Activated T-cell treated with anti-CD3 and anti-CD28 coated beads, Interleukin-2, amount 50 U/mL, for 48 hours (primary cell): ENCODE measurements around the gene CELSR1.

Source experiments
- DNase-seq, 2 experiments: peaks; one replicate each; pipeline ENCODE4 v3.0.0-alpha.2; 2020

The CELSR1 gene

DNA sequence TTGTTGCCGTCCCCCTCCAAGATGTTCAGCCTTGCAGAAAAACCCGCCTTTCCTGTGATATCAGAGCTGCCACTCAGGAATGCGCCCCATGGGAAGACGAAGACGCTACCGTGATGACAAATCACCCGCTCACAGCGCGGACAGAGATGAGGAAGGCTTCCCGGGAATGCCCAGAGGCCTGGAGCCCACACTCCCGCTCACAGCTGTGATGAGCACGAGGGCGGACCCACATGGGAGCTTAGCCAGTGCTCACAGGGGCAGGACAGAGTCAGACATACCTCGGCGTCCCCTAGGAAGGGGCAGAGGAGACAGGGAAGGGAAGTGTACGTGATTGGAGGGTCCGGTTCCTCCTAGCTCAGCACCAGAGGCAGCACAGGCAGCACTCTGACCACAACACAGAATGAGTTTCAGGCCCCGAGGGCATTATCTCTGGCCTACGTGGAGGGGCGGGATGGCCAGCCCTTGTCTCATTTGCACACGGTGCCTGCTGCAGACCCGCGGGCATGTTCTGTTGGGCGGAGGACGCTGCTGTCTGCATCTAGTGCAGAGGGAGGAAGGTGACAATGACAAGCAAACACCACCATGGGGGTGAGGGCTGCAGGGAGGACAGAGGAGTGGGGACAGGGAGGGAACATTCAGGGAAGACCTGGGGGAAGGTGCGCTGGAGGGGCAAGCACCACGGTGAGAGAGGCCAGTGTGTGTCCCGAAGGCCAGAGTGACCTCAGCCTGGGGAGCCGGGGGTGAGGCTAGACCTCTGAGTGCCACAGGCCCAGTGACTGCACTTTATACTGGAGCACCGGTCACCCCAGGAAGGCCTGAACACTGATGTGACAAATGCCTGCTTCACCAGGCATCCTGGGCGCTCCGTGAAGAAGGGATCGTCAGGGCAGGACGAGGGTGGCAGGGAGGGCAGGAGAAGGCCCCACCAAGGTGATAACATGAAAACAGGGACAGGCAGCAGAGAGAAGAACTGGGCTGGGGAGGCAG is 79.6 kb downstream of the CELSR1 start:
- no peak for DNase-seq

DNA sequence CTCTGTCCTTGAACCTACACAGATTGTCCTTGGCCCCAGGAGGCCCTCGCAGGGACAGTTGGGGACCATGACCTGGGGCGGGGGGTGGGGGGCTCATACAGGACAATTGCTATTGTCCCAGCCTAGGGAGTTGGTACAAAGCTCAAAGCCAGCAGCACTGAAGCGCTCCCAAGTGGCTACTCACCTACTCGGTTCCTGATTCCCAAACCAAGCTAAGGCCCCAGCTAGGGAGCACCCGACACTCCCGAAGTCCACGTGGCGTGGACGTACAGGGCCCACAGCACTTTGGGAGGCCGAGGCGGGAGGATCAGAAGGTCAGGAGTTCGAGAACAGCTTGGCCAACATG is 80.6 kb downstream of the CELSR1 start:
- DNase-seq = no peak

DNA sequence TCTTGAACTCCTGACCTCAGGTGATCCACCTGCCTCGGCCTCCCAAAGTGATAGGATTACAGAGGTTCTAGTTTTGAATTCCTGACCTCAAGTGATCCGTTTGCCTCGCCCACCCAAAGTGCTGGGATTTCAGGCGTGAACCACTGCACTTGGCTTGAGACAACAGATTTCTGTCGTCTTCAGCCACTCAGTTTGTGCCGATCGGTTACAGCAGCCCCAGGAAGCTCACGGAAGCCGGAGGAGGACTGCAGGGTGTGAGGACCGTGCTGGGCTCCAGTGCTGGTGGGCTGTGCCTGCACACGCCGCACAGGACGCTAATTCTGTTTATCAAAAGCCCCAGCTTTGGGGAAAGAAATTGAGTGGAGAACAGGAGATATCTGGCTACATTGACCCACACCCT is 82.0 kb downstream of the CELSR1 start:
- no peak for DNase-seq

DNA sequence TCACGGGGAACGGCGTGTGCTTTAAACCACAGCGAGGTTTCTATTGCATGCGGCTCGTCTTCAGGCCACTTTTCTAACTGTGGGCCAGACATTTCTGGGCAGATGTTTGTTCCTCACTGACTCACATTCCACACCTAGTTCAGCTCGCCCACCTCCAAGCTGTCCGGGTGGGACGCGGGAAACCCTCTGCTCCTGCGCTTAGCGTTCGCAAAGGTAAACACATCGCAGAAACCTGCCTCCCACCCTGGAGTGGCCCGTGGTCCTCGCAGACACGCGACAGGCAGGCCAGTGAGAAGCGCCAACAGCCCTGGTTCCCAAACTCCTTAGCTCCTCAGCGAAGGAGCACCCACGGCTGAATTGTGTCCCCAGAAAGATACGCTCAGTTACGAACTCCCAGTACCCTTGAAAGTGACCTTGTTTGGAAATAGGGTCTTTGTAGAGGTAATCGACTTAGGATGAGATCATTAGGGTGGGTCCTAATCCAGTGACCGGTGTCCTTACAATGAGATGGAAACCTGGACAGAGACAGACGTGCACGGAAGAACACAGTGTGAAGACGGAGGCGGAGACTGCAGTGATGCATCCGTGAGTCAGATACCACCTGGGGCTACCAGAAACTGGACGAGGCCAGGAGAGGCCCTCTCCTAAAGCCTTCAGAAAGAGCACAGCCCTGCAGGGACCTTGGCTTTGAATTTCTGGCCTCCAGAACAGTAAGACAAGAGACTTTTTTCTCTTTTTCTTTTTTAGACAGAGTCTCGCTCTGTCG is 82.7 kb downstream of the CELSR1 start:
- DNase-seq = no peak

DNA sequence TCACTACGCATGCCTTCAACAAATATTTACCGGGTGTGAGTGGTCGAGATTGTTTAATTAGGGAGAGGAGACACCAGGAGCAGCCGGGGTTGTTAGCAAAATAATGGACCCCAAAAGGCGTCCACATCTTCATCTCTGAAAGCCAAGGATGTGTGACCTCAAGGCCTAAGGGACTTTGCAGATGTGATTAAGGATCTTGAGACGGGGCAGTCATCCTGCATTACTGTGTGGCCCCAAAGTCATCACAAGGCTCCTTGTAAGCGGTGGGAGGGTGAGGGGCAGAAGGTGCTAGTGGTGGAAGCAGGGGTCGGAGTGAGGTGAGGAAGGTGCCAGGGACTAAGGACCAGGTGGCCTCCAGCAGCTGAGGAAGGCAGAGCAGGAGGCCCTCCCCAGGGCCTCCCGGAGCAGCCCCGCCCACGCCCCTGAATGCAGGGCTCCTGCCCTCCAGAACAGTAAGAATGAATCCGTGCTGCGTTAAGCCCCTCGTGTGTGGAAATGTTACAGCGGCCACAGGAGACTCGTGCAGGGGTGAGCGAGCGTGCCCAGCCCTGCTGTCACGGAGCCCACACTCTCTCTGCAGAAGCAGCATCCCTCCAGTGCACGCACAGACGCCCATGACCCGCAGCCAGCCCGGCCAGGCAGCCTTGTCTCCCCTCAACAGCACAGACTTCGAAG is 83.5 kb downstream of the CELSR1 start:
- no peak for DNase-seq

DNA sequence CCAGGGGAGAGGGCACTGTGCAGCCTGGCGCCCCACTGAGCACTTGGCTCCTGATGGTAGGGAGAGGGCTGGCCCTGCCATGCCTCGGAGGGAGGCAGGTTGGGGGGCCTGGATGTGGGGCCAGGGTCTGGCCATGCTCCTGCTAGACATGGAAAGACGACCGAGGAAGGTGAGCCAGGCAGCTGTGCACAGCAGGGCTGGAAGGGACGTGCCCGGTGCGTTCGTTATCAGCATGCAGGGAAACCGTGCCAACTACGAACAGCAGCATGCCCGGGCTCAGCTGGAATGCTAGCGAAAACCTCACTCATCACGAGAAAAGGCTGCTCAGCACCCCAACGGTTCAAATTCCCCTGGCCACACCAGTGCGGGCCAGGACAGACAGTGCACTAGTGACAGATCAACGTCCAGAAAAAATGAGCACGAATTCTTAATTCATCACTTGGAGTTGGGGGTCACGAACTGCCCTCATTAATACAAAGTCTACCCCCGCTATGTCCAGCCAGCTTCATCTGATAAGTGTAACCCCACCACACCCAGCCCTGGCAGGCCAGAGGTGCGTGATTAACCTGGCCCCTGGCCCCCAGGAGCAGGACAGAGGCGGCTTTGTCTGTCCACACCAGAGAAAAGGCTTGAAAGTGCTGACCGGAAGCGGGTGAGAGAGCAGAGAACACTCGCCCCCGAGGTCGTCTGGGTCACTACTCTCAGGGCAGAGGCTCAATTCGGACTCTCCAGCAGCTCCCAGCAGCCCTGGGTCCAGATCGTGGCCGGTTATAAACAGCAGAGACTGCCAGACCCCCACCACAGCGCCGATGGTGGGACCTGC is 84.2 kb downstream of the CELSR1 start:
- no peak for DNase-seq

DNA sequence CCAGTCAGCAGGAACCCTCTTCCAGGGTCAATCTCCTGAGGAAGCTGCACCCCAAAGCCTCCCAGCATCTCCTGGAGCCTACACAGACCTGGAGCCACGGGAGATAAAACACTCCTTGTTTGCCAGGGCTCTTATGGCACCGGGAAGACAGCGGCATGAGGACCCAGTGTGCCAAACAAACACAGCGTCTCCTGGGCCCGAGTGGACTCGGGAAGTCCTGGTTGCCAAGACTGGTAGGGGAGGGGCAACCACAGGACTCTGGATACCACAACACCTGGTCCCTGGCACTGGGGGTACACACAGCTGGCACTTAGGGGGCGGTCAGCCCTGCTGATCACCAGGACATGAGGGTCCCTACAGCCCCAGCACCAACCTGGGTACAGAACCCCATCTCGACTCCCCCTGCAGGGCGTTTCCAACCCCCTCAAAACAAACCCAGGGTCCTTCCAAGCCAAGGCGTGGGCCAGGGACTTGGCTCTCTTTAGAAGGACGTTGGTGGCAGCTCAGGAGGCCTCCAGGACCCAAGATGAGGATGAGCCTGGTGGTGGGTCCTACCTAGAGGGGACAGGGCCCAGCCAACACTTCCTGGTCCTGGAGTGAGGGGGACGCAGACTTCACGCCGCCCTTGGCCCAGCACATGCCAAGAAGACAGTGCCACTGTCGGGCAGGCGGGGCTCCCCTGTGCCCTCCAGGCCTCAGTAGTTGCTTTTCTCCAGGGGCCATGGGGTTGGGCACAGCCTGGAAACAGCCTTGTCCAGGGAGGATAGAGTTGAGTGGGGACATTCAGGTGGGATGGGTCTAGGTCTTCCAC is 85.0 kb downstream of the CELSR1 start:
- DNase-seq = no peak

DNA sequence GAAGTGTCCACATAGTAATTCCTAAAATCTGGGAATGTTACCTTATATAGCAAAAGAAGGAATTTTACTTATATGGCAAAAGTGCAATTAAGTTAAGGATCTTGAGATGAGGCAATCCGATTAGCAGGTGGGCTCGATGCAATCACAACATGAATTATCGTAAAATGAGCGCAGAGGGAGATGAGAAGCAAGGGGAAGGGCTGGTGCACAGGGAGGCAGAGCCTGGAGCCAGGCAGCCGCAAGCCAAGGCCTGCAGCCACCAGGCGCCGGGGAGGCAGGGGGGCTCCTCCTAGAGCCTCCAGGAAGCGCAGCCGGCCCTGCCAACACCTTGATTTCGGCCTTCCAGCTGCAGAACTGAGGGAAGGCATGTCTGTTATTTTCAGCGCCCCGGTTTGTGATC is 85.7 kb downstream of the CELSR1 start:
- no peak for DNase-seq

DNA sequence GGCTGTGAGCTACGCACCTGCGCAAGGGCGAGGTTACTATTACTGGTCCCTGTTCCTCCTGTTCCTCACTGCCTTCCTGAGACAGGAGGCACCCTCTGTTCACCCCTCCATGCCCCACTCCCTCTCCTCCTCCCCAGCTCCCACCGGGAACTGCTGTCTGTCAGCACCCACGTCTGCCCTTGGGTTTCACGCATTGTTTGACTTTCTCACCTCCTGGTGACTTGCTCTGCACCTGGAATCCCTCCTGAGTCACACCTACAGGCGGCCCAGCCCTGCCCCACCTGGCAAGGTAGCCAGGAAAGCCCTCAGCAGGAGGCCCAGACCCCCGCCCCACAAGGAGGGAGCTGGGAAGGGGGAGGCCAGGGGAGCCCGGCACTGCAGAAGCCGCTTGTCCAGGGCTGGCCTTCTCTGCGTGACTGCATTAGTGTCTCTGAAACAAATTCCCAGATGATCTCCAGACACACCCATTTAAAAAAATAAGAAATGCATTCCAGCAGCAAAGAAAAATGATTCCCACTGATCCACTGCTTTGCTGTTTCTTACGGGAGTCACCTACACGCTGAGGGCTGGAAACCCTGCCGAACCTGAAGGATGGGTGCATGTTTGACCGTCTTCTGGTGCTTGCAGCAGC is 86.4 kb downstream of the CELSR1 start:
- no peak for DNase-seq

DNA sequence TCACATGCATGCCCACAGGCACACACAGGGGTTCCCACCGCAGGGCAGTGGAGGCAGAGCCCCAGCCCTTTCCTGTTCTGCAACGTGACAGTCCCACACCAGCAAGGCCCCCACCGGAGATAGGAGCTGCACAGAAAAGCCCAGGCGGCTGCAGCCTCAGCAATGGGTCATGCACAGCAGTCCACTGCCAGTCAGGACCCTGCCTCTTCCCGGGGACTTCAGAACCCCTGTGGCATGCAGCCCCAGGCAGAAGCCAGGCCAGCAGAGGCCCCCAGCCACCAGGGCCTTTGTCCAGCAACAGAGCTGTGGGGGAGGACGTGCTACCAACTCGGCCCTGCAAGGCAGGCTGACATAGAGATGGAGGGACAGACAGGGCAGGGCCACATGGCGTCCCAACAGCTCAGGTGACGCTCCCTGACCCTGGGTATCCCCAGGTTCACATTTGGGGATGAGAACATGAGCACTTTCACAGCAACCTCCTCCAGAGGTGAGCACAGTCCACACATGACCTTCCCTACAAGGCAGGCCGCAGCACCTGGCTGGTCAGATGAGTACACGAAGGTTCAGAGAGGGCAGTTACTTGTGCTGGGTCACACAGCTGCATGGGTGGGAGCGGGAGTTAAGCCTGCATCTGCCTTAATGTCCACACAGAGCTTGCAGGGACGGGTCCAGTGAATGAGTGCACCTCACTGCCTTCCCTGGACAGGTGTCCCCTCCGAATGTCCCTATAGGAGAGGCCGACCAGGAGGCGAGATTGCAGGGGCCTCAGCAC is 87.3 kb downstream of the CELSR1 start:
- DNase-seq = no peak

DNA sequence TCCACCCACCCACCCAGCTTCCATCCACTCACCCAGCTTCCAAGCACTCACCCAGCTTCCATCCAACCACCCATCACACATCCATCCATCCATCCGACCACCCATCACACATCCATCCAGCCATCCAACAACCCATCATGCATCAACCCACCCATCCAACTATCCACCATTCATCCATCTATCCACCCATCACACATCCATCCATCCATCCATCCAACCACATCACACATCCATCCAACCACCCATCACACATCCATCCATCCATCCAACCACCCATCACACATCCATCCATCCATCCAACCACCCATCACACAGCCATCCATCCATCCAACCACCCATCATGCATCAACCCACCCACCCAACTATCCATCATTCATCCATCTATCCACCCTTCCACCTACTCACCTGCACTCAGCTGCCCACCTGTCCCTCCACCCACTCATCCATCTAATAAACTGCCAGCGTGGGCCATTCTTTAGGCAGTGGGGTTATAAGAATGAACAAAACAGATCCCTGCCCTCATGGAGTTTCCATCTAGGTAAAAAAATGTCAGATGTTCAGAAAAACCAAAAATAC is 88.2 kb downstream of the CELSR1 start:
- DNase-seq = no peak

DNA sequence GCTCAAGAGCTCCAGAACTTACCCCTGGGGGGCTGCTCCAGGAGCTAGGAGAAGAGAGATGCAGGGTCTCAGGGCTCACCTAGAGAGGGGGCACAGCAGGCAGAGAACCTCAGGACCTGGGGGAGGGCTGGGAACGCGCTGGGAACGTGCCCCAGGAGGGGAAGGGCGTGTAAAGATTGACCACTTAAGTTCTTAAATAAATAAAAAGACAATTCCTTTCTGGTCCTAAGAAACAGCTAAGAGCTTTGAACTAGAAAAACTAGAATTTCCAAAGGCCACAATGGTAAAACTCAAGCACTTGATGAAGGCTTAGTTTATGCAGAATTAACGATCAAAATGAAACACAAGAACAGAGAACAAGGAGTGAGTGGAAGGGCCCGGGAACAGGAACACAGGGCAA is 89.1 kb downstream of the CELSR1 start:
- DNase-seq = no peak

DNA sequence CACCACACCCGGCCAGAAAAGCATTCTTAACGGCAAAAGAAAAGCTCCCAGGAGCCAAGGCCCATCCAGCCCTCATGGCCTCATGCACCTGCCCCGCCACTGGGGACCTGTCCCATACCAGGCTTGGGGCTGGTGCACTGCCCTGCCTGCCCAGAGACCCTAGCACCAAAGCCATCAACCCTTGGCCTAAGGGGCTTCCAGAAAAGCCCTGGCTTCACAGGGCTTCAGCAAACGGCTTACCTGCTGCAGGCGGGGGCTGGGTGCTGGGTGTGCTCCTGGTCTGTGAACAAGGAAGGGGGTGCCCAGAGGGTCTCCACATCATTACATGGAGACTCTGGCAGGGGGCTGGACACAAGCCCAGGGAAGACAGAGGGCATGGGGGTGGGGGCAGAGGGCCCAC is 89.5 kb downstream of the CELSR1 start:
- no peak for DNase-seq

DNA sequence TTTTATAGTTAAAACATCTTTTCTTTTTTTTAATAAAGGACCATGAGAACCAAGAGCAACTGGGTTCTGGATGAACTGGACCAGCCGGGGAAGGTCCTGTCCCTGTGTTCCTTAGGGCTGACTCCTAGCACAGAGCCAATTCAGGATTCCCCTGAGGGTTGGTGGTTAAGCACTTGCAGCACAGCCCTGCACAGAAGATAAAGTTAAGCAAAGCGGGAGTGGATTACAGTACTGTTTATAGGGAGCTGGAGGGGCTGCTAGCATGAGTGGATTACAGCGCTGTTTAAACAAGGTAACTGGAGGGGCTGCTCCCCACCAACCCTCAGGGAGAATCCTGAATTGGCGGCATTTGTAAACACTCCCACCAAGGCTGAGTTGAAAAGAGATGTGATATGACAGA is 90.6 kb downstream of the CELSR1 start:
- DNase-seq = no peak

DNA sequence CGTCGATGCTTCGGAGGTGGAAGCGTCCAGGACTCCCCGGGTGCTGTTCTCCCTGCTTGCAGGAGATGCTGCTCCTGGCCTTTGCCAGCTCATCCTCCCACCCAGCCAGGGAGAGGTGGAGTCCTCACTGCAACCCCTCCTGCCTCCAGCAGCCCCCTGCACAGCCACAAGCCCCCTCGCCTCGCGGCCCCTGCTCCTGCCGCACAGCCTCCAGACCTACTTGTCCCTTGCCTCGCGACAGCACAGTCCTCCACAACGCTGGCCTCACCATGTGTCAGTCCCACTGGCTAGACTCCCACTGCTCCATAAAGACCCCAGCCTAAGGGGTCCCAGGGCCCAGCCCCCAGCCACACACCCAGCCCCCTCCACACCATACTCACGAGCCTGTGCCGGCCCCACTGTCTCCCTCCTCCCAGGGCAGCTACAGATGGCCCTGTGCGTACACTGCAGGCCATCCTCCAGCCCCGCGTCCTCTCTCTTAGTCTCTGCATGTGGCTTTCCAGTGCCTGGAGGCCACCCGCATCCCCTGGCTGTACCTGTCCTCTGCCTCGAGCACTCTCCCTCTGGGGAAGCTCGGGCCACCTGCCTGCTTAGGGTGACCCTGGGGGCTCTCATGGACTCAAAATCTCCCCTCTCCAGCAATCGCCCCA is 91.5 kb downstream of the CELSR1 start:
- no peak for DNase-seq

DNA sequence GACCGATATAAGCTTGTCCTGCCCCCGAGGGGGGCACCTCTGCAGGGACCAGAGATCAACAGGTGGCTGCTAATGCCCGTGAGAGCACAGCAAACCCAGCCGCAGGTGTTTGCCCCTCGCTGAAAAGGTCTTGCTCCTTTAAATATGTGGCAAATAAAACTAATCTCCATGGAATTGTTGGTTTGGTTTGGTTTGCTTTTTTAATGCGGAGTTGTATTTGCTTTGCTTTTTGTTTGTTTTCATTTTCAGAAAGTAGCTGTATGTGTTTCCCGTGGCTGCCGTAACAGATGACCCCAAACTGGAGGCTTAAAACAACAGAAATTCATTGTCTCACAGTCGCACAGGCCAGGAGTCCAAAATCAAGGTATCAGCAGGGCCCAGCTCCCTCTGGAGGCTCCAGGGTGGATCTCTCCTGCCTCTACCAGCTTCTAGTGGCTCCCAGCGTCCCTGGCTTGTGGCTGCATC is 93.0 kb downstream of the CELSR1 start:
- no peak for DNase-seq

DNA sequence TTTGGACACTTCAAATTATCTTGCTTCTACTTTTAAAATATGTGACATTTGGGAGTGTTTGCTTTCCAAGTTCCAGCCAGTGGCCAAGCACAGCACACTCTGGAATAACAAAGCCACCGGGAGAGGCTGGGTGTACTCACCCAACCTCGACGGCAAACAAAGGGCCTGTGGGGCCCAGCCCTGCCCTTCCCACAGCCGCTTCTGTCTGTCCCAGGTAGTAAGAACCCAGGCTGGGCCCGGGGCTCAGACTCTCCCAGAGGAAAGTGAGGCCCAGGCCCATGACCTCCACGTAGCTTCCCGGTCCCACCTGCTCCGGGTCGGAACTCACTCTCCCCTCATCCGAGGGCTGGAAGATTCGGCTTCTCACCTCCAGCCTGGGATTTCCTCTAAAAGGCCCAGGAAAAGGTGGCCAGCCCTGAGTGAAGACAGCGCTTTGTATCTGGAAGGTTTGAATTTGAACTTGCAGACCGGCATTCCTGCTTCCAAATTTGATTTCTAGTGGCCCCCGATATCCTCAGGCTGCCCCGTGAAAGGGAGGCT is 93.5 kb downstream of the CELSR1 start:
- DNase-seq = no peak

DNA sequence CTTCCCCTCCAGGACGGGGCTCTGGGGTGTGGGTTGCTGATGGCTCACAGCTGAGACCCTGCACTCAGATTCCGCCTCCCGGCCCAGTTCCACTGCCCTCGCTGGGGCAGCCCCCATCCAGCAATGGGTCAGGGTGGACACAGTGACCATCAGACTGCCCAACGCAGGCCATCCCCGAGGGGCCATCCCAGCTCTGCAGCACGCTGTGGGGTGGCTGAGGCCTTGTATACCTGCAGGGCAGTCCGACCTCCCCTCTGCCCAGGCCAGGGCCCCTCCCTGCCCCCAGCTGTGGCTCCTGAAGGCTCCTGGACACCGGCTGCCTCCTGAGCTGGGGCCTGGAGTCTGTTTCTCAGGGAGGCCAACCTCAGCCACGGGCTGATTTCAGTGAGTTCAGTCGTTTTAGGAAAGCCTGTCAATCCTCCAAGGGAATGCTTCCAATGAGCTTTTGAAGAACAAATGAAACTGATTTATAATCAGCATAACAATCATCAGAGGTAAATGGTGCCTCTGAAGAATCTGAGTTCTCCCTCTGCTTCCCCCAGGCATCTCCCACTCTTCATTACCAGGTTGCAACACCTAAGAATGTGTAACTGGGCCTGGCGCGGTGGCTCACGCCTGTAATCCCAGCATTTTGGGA is 95.1 kb downstream of the CELSR1 start:
- DNase-seq = no peak
